Endothelial cell of umbilical vein (primary cell): ENCODE data around the gene TEX44. TPM values are rescaled to one million over a fixed set of nuclear protein-coding genes. Genes with fewer than 3 reads are reported as not detected.

Experiments
- BruUV-seq: library from RNA; stranded (reverse); fragments of 400-500 nt; replicated peaks from 2 replicates; lab custom pipeline; 2021; lab: Mats Ljungman, UMichigan
- CTCF ChIA-PET: fragments of 300-600, 350-600 bp; sonication (Branson Sonifier 250); formaldehyde crosslinking; loops from one replicate; lab custom pipeline; 2021; ENCODE audit warnings: antibody characterized with exemption, inconsistent platforms; lab: Charles Lee
- POLR2A ChIA-PET: fragments of 300-600, 350-600 bp; sonication (Branson Sonifier 250); formaldehyde crosslinking; loops from one replicate; lab custom pipeline; 2021; ENCODE audit warnings: antibody characterized with exemption, inconsistent platforms; lab: Charles Lee
- DNase-seq: peaks from one replicate; pipeline ENCODE4 v3.0.0-alpha.2; 2011; ENCODE audit warnings: low read depth, low spot score
- FAIRE-seq: peaks from 2 replicates; lab custom pipeline; 2011; peaks lifted over from hg19 to GRCh38; lab: Jason Lieb, UNC
- H2AFZ ChIP-seq: 2 replicates; pipeline ENCODE4 v1.6.0; 2012; ENCODE audit warnings: low read depth, low read length, control low read depth, inconsistent platforms
- H3K27ac ChIP-seq: 2 replicates; pipeline ENCODE4 v1.5.1; 2011; ENCODE audit warnings: low read depth, mild to moderate bottlenecking, control low read depth, low read length, moderate library complexity; ENCODE audit not compliant: insufficient read depth
- H3K27me3 ChIP-seq, 2 experiments: 2 replicates each; pipeline versions ENCODE4 v1.6.0 to v1.6.1; 2011; ENCODE audit warnings: low read length in 2 of 2, mixed read lengths in 1 of 2; ENCODE audit not compliant: control insufficient read depth in 2 of 2, insufficient read depth in 2 of 2
- H3K36me3 ChIP-seq, 2 experiments: 2 replicates in 1 of 2; 3 replicates in 1 of 2; pipeline ENCODE4 v1.5.1; 2011; ENCODE audit warnings: low read length in 2 of 2, mild to moderate bottlenecking in 1 of 2, moderate library complexity in 1 of 2; ENCODE audit not compliant: control insufficient read depth in 2 of 2, insufficient read depth in 2 of 2; ENCODE audit errors: extremely low read depth in 1 of 2
- H3K4me1 ChIP-seq: 3 replicates; pipeline ENCODE4 v1.5.1; 2011; ENCODE audit warnings: mild to moderate bottlenecking, low read length; ENCODE audit not compliant: control insufficient read depth, insufficient read depth; ENCODE audit errors: extremely low read depth
- H3K4me2 ChIP-seq: 2 replicates; pipeline ENCODE4 v1.6.1; 2011; ENCODE audit warnings: low read length, control low read depth, mixed read lengths; ENCODE audit not compliant: insufficient read depth
- H3K4me3 ChIP-seq, 3 experiments: fragments of 200-600 bp in 1 of 3; sonication (generic), shearing (Covaris generic) in 1 of 3; replicated peaks in 1 of 3; 2 replicates each; pipeline ENCODE4 v1.5.1; 2011 to 2016; ENCODE audit warnings: control low read depth in 3 of 3, low read length in 3 of 3, mild to moderate bottlenecking in 2 of 3, inconsistent platforms in 1 of 3, low read depth in 1 of 3, moderate library complexity in 1 of 3; ENCODE audit not compliant: insufficient read depth in 1 of 3
- H3K79me2 ChIP-seq: 2 replicates; pipeline ENCODE4 v1.6.0; 2012; ENCODE audit warnings: low read length, inconsistent platforms; ENCODE audit not compliant: control insufficient read depth, insufficient read depth
- H3K9ac ChIP-seq: replicated peaks from 2 replicates; pipeline ENCODE3; 2011; ENCODE audit warnings: low read length, control low read depth; ENCODE audit not compliant: insufficient read depth; ENCODE audit errors: extremely low read depth
- H3K9me1 ChIP-seq: replicated peaks from 3 replicates; pipeline ENCODE4 v1.6.0; 2011; ENCODE audit warnings: mild to moderate bottlenecking, low read length; ENCODE audit not compliant: control insufficient read depth, insufficient read depth; ENCODE audit errors: extremely low read depth
- H3K9me3 ChIP-seq: replicated peaks from 2 replicates; pipeline ENCODE4 v1.5.1; 2012; ENCODE audit warnings: low read length, inconsistent platforms; ENCODE audit not compliant: control insufficient read depth, insufficient read depth
- H4K20me1 ChIP-seq: replicated peaks from 2 replicates; pipeline ENCODE3; 2011; ENCODE audit warnings: mild to moderate bottlenecking, low read length; ENCODE audit not compliant: control insufficient read depth, insufficient read depth; ENCODE audit errors: extremely low read depth
- CTCF ChIP-seq, 2 donors: IDR thresholded peaks; 1 replicate in 1 of 2; 2 replicates in 1 of 2; pipeline ENCODE4 v1.5.1; 2011; ENCODE audit warnings: low read length in 2 of 2, mild to moderate bottlenecking in 2 of 2, moderate library complexity in 2 of 2, control low read depth in 1 of 2, inconsistent platforms in 1 of 2, low read depth in 1 of 2; ENCODE audit not compliant: insufficient read depth in 1 of 2; ENCODE audit errors: extremely low read depth in 1 of 2
- EZH2 ChIP-seq: IDR thresholded peaks from 2 replicates; pipeline ENCODE4 v1.6.1; 2012; ENCODE audit warnings: borderline replicate concordance, low read depth, mild to moderate bottlenecking, moderate library complexity, low read length, inconsistent platforms; ENCODE audit not compliant: severe bottlenecking
- FOS ChIP-seq: IDR thresholded peaks from 2 replicates; pipeline ENCODE4 v1.6.1; 2011; ENCODE audit warnings: mild to moderate bottlenecking, low read length, moderate library complexity, borderline replicate concordance; ENCODE audit not compliant: insufficient read depth
- GATA2 ChIP-seq: IDR thresholded peaks from 2 replicates; pipeline ENCODE4 v1.7.0; 2011; ENCODE audit warnings: low read depth, mild to moderate bottlenecking, moderate library complexity, mixed read lengths, low read length; ENCODE audit not compliant: insufficient read length, insufficient read depth
- JUN ChIP-seq: IDR thresholded peaks from 2 replicates; pipeline ENCODE4 v1.6.1; 2011; ENCODE audit warnings: borderline replicate concordance, low read depth; ENCODE audit not compliant: insufficient read length, insufficient read depth
- MAX ChIP-seq: IDR thresholded peaks from 2 replicates; pipeline ENCODE4 v1.6.1; 2011; ENCODE audit not compliant: insufficient read depth, insufficient read length
- MYC ChIP-seq: IDR thresholded peaks from one replicate; pipeline ENCODE4 v1.6.1; 2011; ENCODE audit warnings: mild to moderate bottlenecking, low read depth, low read length
- POLR2A ChIP-seq: IDR thresholded peaks from 2 replicates; pipeline ENCODE4 v1.6.1; 2012; ENCODE audit warnings: low read depth, mild to moderate bottlenecking, control low read depth, low read length
- POLR2AphosphoS5 ChIP-seq: IDR thresholded peaks from 2 replicates; pipeline ENCODE4 v1.6.1; 2012; ENCODE audit warnings: low read depth, mild to moderate bottlenecking, control low read depth, low read length, moderate library complexity; ENCODE audit not compliant: insufficient read depth
- dilution Hi-C: fragments of 300-500 bp; cut with MboI; formaldehyde crosslinking; loops from one replicate; pipeline ENCODE4 v1.15.0; 2019; ENCODE audit warnings: low sequenced_read_pairs; ENCODE audit not compliant: extremely low pct_ligation_motif_present
- intact Hi-C: fragments of 100-400 bp; cut with micrococcal nuclease; formaldehyde crosslinking; loops from one replicate; pipeline ENCODE4 v1.10.0; 2022
- polyA plus RNA-seq, 4 experiments: library from polyadenylated mRNA; depleted of rRNA in 3 of 4; stranded (reverse) in 3 of 4; unstranded in 1 of 4; fragments of >200 nt; gene quantifications; 2 replicates each; pipeline versions ENCODE4 v1.2.1 to v1.2.3, GENCODE V29; 2011 to 2012; ENCODE audit warnings: missing spikeins in 1 of 4
- total RNA-seq: library from RNA; stranded (reverse); gene quantifications from 2 replicates; pipeline ENCODE4 v1.2.3, GENCODE V29; 2021

Gene TEX44
- total and polyA plus RNA-seq, 2 donors (not counting 3 experiments of a cell fraction or from before 2014, with no cell fraction given) = not detected

- ChIA-PET CTCF (interaction anchor here (6.4 kb wide), 1 partner anchor 33 kb away, joined by 214 read pairs; no protein-coding TSS in a partner anchor), POLR2A (no interaction called here)
- peaks cover 0 to 1% of the 10 kb centered on the region in 2 experiments for H3K27me3 ChIP-seq
- no peaks in the 10 kb centered on the region for H3K9me3 ChIP-seq
- H3K4me1 ChIP-seq = no peaks in the 10 kb centered on the region
- H3K9me1 ChIP-seq = no peaks in the 10 kb centered on the region
- no peak overlapping the region for H3K4me3 ChIP-seq
- H3K4me2 ChIP-seq = no peak overlapping the region
- FAIRE-seq = no peak
- no peak overlapping the region for H3K9ac ChIP-seq
- dilution Hi-C loops = no loop called here
- no peak overlapping the region for H2AFZ ChIP-seq
- no peak for DNase-seq
- no peaks in the 10 kb centered on the region for H3K36me3 ChIP-seq
- no peak for TF ChIP-seq CTCF (IDR thresholded peaks at IDR 0.05; ENCODE audit: extremely low read depth in 1 of 2, insufficient read depth in 1 of 2, low read depth in 1 of 2, low read length in 2 of 2)
- TF ChIP-seq MYC = no peak
- TF ChIP-seq POLR2A = no peak
- TF ChIP-seq FOS = no peak
- TF ChIP-seq EZH2 = no peak
- TF ChIP-seq GATA2 = no peak
- no peak for TF ChIP-seq POLR2AphosphoS5
- no peak for TF ChIP-seq JUN
- no peak for TF ChIP-seq MAX
- no peak overlapping the region for H3K27ac ChIP-seq
- no peaks in the 10 kb centered on the region for H4K20me1 ChIP-seq
- intact Hi-C loops = no loop called here
- no peaks in the 10 kb centered on the region for H3K79me2 ChIP-seq
- no TSS peak for BruUV-seq
Observed at GRCh38 chr2:231597014-231597611, 4.4 kb downstream of the TEX44 start.
